Natural killer cell (primary cell): ENCODE results near the gene CCDC38. TPM values are rescaled to one million over a fixed set of nuclear protein-coding genes. Genes with fewer than 3 reads are reported as not detected.

Experiments used
- ATAC-seq, 3 donors: fragments of 150-1000 bp in 2 of 3; fragments of 200-7000 bp in 1 of 3; cut with Tn5 transposase; 1 replicate in 1 of 3; 2 replicates in 2 of 3; pipeline ENCODE4 v1.10.0; 2021; ENCODE audit warnings: mild to moderate bottlenecking in 2 of 3, moderate library complexity in 2 of 3
- DNase-seq, 2 donors: peaks; one replicate each; pipeline versions ENCODE4 v3.0.0 to v3.0.0-alpha.2; 2013 to 2021; ENCODE audit warnings: mixed read lengths in 1 of 2
- H3K27ac ChIP-seq: one replicate; pipeline ENCODE4 v1.5.1; 2013; ENCODE audit warnings: mild to moderate bottlenecking, low read length
- H3K27me3 ChIP-seq: one replicate; pipeline ENCODE4 v1.6.1; 2013; ENCODE audit warnings: low read length; ENCODE audit not compliant: control insufficient read depth, insufficient read depth
- H3K36me3 ChIP-seq: one replicate; pipeline ENCODE4 v1.6.1; 2013; ENCODE audit warnings: low read length; ENCODE audit not compliant: control insufficient read depth, insufficient read depth
- H3K4me1 ChIP-seq: one replicate; pipeline ENCODE4 v1.6.1; 2013; ENCODE audit warnings: low read length; ENCODE audit not compliant: control insufficient read depth, insufficient read depth
- H3K4me3 ChIP-seq: one replicate; pipeline ENCODE4 v1.5.1; 2013; ENCODE audit warnings: low read length
- H3K9me3 ChIP-seq: one replicate; pipeline ENCODE4 v1.6.1; 2013; ENCODE audit warnings: low read length; ENCODE audit not compliant: control insufficient read depth, insufficient read depth
- H3K27ac Mint-ChIP-seq, 2 donors: one replicate each; pipeline ENCODE4 v1.8.0; 2022; ENCODE audit warnings: mild to moderate bottlenecking in 2 of 2, mixed read lengths in 2 of 2, moderate library complexity in 1 of 2
- H3K27me3 Mint-ChIP-seq, 2 donors: one replicate each; pipeline ENCODE4 v1.8.0; 2022; ENCODE audit warnings: low read depth in 2 of 2, mixed read lengths in 2 of 2
- H3K36me3 Mint-ChIP-seq: one replicate; pipeline ENCODE4 v1.8.0; 2022; ENCODE audit warnings: mixed read lengths
- H3K4me1 Mint-ChIP-seq, 2 donors: one replicate each; pipeline ENCODE4 v1.8.0; 2022; ENCODE audit warnings: mixed read lengths in 2 of 2
- H3K4me3 Mint-ChIP-seq: one replicate; pipeline ENCODE4 v1.8.0; 2022; ENCODE audit warnings: mild to moderate bottlenecking, moderate library complexity, mixed read lengths
- H3K9me3 Mint-ChIP-seq, 2 donors: one replicate each; pipeline ENCODE4 v1.8.0; 2022; ENCODE audit warnings: mixed read lengths in 2 of 2
- CTCF ChIP-seq: fragments of 200-600 bp; IDR thresholded peaks from one replicate; pipeline ENCODE4 v1.8.0; 2022; ENCODE audit warnings: antibody characterized with exemption
- WGBS: methylation state at CpG from one replicate; pipeline ENCODE4 v1.1.7; 2013; ENCODE audit warnings: missing lambda C conversion rate; ENCODE audit not compliant: insufficient coverage; 5-methylcytosine and 5-hydroxymethylcytosine counted together
- intact Hi-C: fragments of 100-400 bp; cut with micrococcal nuclease; formaldehyde crosslinking; loops from one replicate; pipeline ENCODE4 v1.14.2; 2022
- total RNA-seq, 4 donors: library from RNA; stranded (reverse); fragments of 120-200 nt in 1 of 4; gene quantifications; one replicate each; pipeline versions ENCODE4 v1.2.3 to v1.2.4, GENCODE V29; 2013 to 2022

The CCDC38 gene
- total RNA-seq, 3 donors from 2014 or later (not counting 1 experiment from before 2014, with no cell fraction given), result 0.35 to 1.2 (median 0.63) TPM

- Histone ChIP-seq H3K9me3 (no peaks in the 10 kb centered on the region), H3K4me1 (no peaks in the 10 kb centered on the region), H3K36me3 (no peaks in the 10 kb centered on the region), H3K4me3 (no peak overlapping the region), H3K27ac (no peak overlapping the region), H3K27me3 (no peaks in the 10 kb centered on the region)
- intact Hi-C loops, result no loop called here
- Mint-ChIP-seq H3K4me1 (no peaks in the 10 kb centered on the region), H3K27me3 (no peaks in the 10 kb centered on the region), H3K36me3 (no peaks in the 10 kb centered on the region), H3K27ac (no peak overlapping the region), H3K4me3 (no peak overlapping the region), H3K9me3 (no peaks in the 10 kb centered on the region)
- ATAC-seq (no peak), DNase-seq (no peak)
- no peak for TF ChIP-seq CTCF
- WGBS, result 95% methylated on average over 7 of the region's 7 CpGs
These were observed 24.0 kb upstream of the CCDC38 start for GRCh38 chr12:95966287-95966870.

GRCh38 chr12:95963096-95963495 lies 20.7 kb upstream of the CCDC38 start:
- Mint-ChIP-seq H3K4me1 (no peaks in the 10 kb centered on the region), H3K27me3 (no peaks in the 10 kb centered on the region), H3K4me3 (no peak overlapping the region), H3K36me3 (no peaks in the 10 kb centered on the region), H3K27ac (no peak overlapping the region), H3K9me3 (no peaks in the 10 kb centered on the region)
- no peaks in the 10 kb centered on the region for H3K9me3 ChIP-seq
- H3K36me3 ChIP-seq, result no peaks in the 10 kb centered on the region
- no peaks in the 10 kb centered on the region for H3K4me1 ChIP-seq
- intact Hi-C loops, result no loop called here
- H3K4me3 ChIP-seq, result no peak overlapping the region
- H3K27me3 ChIP-seq, result no peaks in the 10 kb centered on the region
- H3K27ac ChIP-seq, result no peak overlapping the region
- DNase-seq (no peak), ATAC-seq (no peak)
- WGBS, result 43% methylated on average over 1 of the region's 2 CpGs
- no peak for TF ChIP-seq CTCF

- H3K9me3 Mint-ChIP-seq, result no peaks in the 10 kb centered on the region
- Histone ChIP-seq H3K4me1 (no peaks in the 10 kb centered on the region), H3K27me3 (no peaks in the 10 kb centered on the region), H3K27ac (no peak overlapping the region), H3K9me3 (no peaks in the 10 kb centered on the region), H3K4me3 (no peak overlapping the region), H3K36me3 (no peaks in the 10 kb centered on the region)
- no peaks in the 10 kb centered on the region for H3K36me3 Mint-ChIP-seq
- no peak for DNase-seq
- no peaks in the 10 kb centered on the region for H3K4me1 Mint-ChIP-seq
- TF ChIP-seq CTCF, result no peak
- H3K4me3 Mint-ChIP-seq, result no peak overlapping the region
- no peak for ATAC-seq
- no peaks in the 10 kb centered on the region for H3K27me3 Mint-ChIP-seq
- WGBS, result 81% methylated on average over 7 of the region's 7 CpGs
- intact Hi-C loops, result no loop called here
- H3K27ac Mint-ChIP-seq, result no peak overlapping the region
These were observed 19.8 kb upstream of the CCDC38 start for GRCh38 chr12:95962222-95962621.

- 73% methylated on average over 5 of the region's 5 CpGs for WGBS
- no peak for TF ChIP-seq CTCF
- Histone ChIP-seq H3K36me3 (no peaks in the 10 kb centered on the region), H3K27me3 (no peaks in the 10 kb centered on the region), H3K4me3 (no peak overlapping the region), H3K4me1 (no peaks in the 10 kb centered on the region), H3K27ac (no peak overlapping the region), H3K9me3 (no peaks in the 10 kb centered on the region)
- Mint-ChIP-seq H3K4me1 (no peaks in the 10 kb centered on the region), H3K27me3 (no peaks in the 10 kb centered on the region), H3K27ac (no peak overlapping the region), H3K4me3 (no peak overlapping the region), H3K36me3 (no peaks in the 10 kb centered on the region), H3K9me3 (no peaks in the 10 kb centered on the region)
- intact Hi-C loops, result no loop called here
- ATAC-seq, result no peak
- no peak for DNase-seq
These were observed 17.8 kb upstream of the CCDC38 start for GRCh38 chr12:95960241-95960640.
